Measurements from ENCODE around the gene ANO1.

- TF ChIP-seq CTCF (IDR thresholded peaks at IDR 0.05; ENCODE audit: insufficient read depth, low read length, poor library complexity, severe bottlenecking) = no peak
- no peak for TF ChIP-seq EZH2phosphoT487 (conservative IDR thresholded peaks at IDR 0.05; ENCODE audit: low read length)
Measured at GRCh38 chr11:70097783-70098563, 19.9 kb downstream of the ANO1 start.

All from SU-DHL-6 (cell line).